ENCODE data around the gene REG1A.

DNA sequence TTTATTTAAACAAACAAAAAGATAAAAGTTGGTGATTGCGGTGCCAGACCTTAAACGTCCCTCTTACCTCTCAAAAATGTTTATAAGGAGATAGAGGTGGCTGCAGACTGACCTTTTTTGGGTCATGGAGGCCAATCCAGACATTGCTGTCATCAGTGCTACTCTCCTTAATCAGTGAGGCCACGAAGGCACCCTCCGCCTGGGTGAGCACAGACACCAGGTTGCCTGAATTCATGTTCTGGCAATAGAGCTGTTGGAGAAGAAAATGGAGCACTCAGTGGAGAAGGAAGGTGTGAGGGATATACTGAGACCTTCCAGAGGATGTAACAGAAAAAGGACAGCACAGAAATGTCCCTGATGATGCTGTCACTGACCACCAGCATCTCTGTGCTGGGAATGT lies 34.0 kb upstream of the REG1A start:
- TF ChIP-seq, protein P1, sequence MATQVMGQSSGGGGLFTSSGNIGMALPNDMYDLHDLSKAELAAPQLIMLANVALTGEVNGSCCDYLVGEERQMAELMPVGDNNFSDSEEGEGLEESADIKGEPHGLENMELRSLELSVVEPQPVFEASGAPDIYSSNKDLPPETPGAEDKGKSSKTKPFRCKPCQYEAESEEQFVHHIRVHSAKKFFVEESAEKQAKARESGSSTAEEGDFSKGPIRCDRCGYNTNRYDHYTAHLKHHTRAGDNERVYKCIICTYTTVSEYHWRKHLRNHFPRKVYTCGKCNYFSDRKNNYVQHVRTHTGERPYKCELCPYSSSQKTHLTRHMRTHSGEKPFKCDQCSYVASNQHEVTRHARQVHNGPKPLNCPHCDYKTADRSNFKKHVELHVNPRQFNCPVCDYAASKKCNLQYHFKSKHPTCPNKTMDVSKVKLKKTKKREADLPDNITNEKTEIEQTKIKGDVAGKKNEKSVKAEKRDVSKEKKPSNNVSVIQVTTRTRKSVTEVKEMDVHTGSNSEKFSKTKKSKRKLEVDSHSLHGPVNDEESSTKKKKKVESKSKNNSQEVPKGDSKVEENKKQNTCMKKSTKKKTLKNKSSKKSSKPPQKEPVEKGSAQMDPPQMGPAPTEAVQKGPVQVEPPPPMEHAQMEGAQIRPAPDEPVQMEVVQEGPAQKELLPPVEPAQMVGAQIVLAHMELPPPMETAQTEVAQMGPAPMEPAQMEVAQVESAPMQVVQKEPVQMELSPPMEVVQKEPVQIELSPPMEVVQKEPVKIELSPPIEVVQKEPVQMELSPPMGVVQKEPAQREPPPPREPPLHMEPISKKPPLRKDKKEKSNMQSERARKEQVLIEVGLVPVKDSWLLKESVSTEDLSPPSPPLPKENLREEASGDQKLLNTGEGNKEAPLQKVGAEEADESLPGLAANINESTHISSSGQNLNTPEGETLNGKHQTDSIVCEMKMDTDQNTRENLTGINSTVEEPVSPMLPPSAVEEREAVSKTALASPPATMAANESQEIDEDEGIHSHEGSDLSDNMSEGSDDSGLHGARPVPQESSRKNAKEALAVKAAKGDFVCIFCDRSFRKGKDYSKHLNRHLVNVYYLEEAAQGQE (IDR thresholded peaks at IDR 0.05), result no peak
- TF ChIP-seq, protein P2, sequence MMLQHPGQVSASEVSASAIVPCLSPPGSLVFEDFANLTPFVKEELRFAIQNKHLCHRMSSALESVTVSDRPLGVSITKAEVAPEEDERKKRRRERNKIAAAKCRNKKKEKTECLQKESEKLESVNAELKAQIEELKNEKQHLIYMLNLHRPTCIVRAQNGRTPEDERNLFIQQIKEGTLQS (IDR thresholded peaks at IDR 0.05), result no peak
- TF ChIP-seq RXRA (IDR thresholded peaks at IDR 0.05) (no peak), TAF1 (conservative IDR thresholded peaks at IDR 0.05) (no peak), YY1 (IDR thresholded peaks at IDR 0.05) (no peak), GABPA (IDR thresholded peaks at IDR 0.05 in 1 of 2, conservative IDR thresholded peaks at IDR 0.05 in 1 of 2) (no peak), EGR1 (IDR thresholded peaks at IDR 0.05; ENCODE audit: low read depth in 2 of 2) (no peak), RAD21 (IDR thresholded peaks at IDR 0.05) (no peak), JUND (IDR thresholded peaks at IDR 0.05) (no peak), HNF4G (IDR thresholded peaks at IDR 0.05) (no peak), NR2F2 (IDR thresholded peaks at IDR 0.05) (no peak)
- TF ChIP-seq, protein P3, sequence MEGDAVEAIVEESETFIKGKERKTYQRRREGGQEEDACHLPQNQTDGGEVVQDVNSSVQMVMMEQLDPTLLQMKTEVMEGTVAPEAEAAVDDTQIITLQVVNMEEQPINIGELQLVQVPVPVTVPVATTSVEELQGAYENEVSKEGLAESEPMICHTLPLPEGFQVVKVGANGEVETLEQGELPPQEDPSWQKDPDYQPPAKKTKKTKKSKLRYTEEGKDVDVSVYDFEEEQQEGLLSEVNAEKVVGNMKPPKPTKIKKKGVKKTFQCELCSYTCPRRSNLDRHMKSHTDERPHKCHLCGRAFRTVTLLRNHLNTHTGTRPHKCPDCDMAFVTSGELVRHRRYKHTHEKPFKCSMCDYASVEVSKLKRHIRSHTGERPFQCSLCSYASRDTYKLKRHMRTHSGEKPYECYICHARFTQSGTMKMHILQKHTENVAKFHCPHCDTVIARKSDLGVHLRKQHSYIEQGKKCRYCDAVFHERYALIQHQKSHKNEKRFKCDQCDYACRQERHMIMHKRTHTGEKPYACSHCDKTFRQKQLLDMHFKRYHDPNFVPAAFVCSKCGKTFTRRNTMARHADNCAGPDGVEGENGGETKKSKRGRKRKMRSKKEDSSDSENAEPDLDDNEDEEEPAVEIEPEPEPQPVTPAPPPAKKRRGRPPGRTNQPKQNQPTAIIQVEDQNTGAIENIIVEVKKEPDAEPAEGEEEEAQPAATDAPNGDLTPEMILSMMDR (IDR thresholded peaks at IDR 0.05; ENCODE audit: low read depth, low read length, missing input control), result no peak
- TF ChIP-seq, protein P4, sequence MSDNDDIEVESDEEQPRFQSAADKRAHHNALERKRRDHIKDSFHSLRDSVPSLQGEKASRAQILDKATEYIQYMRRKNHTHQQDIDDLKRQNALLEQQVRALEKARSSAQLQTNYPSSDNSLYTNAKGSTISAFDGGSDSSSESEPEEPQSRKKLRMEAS (IDR thresholded peaks at IDR 0.05), result no peak
- TF ChIP-seq, protein P5, sequence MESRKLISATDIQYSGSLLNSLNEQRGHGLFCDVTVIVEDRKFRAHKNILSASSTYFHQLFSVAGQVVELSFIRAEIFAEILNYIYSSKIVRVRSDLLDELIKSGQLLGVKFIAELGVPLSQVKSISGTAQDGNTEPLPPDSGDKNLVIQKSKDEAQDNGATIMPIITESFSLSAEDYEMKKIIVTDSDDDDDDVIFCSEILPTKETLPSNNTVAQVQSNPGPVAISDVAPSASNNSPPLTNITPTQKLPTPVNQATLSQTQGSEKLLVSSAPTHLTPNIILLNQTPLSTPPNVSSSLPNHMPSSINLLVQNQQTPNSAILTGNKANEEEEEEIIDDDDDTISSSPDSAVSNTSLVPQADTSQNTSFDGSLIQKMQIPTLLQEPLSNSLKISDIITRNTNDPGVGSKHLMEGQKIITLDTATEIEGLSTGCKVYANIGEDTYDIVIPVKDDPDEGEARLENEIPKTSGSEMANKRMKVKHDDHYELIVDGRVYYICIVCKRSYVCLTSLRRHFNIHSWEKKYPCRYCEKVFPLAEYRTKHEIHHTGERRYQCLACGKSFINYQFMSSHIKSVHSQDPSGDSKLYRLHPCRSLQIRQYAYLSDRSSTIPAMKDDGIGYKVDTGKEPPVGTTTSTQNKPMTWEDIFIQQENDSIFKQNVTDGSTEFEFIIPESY (IDR thresholded peaks at IDR 0.05), result no peak
